HG03432 (cell line): ENCODE measurements around the gene SMG1.
"Not testable (repeated sequence)": the region's sequence is repeated elsewhere in the genome, so short reads cannot be mapped to it uniquely, and the experiment has no call there.

ENCODE experiments used
- ATAC-seq: cut with Tn5 transposase; IDR thresholded peaks from one replicate; pipeline ENCODE4 v1.9.1; 2021; ENCODE audit warnings: mild to moderate bottlenecking, moderate library complexity; ENCODE audit not compliant: unreplicated experiment

The SMG1 gene

GRCh38 chr16:18936727-18937340 lies 10.6 kb upstream of the SMG1 start:
- no peak for ATAC-seq

GRCh38 chr16:18933501-18933900 lies 7.3 kb upstream of the SMG1 start:
- ATAC-seq: no peak

GRCh38 chr16:18932243-18932987 lies 6.2 kb upstream of the SMG1 start:
- ATAC-seq: no peak

GRCh38 chr16:18931756-18932155 lies 5.5 kb upstream of the SMG1 start:
- no peak for ATAC-seq

GRCh38 chr16:18930095-18930494 lies 3.9 kb upstream of the SMG1 start:
- not testable (repeated sequence) for ATAC-seq

GRCh38 chr16:18928073-18928472 lies 1.9 kb upstream of the SMG1 start:
- not testable (repeated sequence) for ATAC-seq

GRCh38 chr16:18925215-18925985 lies 808 bp downstream of the SMG1 start:
- peak; percentile 56 for ATAC-seq

- not testable (repeated sequence) for ATAC-seq
Observed at GRCh38 chr16:18923935-18924334, 2.3 kb downstream of the SMG1 start.

GRCh38 chr16:18923124-18923523 lies 3.1 kb downstream of the SMG1 start:
- ATAC-seq: not testable (repeated sequence)

GRCh38 chr16:18909585-18909984 lies 16.6 kb downstream of the SMG1 start:
- ATAC-seq: not testable (repeated sequence)

- not testable (repeated sequence) for ATAC-seq
Observed at GRCh38 chr16:18908716-18909115, 17.5 kb downstream of the SMG1 start.

GRCh38 chr16:18902778-18903177 lies 23.4 kb downstream of the SMG1 start:
- not testable (repeated sequence) for ATAC-seq

GRCh38 chr16:18902044-18902443 lies 24.2 kb downstream of the SMG1 start:
- not testable (repeated sequence) for ATAC-seq

- not testable (repeated sequence) for ATAC-seq
Observed at GRCh38 chr16:18901194-18901593, 25.0 kb downstream of the SMG1 start.

- not testable (repeated sequence) for ATAC-seq
Observed at GRCh38 chr16:18884456-18884855, 41.8 kb downstream of the SMG1 start.

- ATAC-seq: not testable (repeated sequence)
Observed at GRCh38 chr16:18877734-18878133, 48.5 kb downstream of the SMG1 start.

GRCh38 chr16:18877259-18877658 lies 48.9 kb downstream of the SMG1 start:
- not testable (repeated sequence) for ATAC-seq

GRCh38 chr16:18876301-18876700 lies 49.9 kb downstream of the SMG1 start:
- ATAC-seq: not testable (repeated sequence)

- not testable (repeated sequence) for ATAC-seq
Observed at GRCh38 chr16:18869043-18869771, 57.0 kb downstream of the SMG1 start.

- not testable (repeated sequence) for ATAC-seq
Observed at GRCh38 chr16:18866277-18866823, 59.9 kb downstream of the SMG1 start.

GRCh38 chr16:18862891-18863290 lies 63.3 kb downstream of the SMG1 start:
- ATAC-seq: not testable (repeated sequence)
